Naive thymus-derived CD4-positive, alpha-beta T cell (primary cell): ENCODE results near the gene TRAF4. TPM values are rescaled to one million over a fixed set of nuclear protein-coding genes. Genes with fewer than 3 reads are reported as not detected.

Experiments used
- polyA plus RNA-seq, 2 donors: library from polyadenylated mRNA; unstranded; fragments of 300-500 nt; fragmentation: Illumina TruSeq; gene quantifications; one replicate each; pipeline ENCODE4 v1.2.3, GENCODE V29; 2021
- total RNA-seq, 6 experiments: library from RNA in 5 of 6; stranded (reverse) in 5 of 6; gene quantifications; 1 replicate in 5 of 6; 2 replicates in 1 of 6; pipeline ENCODE4 v1.2.3 and lab custom pipeline; 2021 to 2026

TRAF4 gene
- total and polyA plus RNA-seq, 7 experiments from 2014 or later, result 1.3 to 228 (median 25.6) TPM

Other genes with a start within 250 kb of the TRAF4 start
- gene FOXN1, start 237.7 kb upstream of the TRAF4 start, total RNA-seq, result not detected
- gene FOXN1, start 237.7 kb upstream of the TRAF4 start, polyA plus RNA-seq, result not detected
- gene UNC119, start 191.4 kb upstream of the TRAF4 start, total RNA-seq, result 100 to 1,000 TPM in 1 of 5 experiments, 10 to 100 TPM in 4; 40.6 to 108 (median 90.2) TPM
- 10 to 100 TPM; 37.7 to 48.1 TPM for gene UNC119, start 191.4 kb upstream of the TRAF4 start, polyA plus RNA-seq
- gene PIGS, start 172.5 kb upstream of the TRAF4 start, total RNA-seq, result 10 to 100 TPM; 58.5 to 71.2 (median 62.4) TPM
- gene PIGS, start 172.5 kb upstream of the TRAF4 start, polyA plus RNA-seq, result 10 to 100 TPM; 46.6 to 53.5 TPM
- gene ALDOC, start 167.1 kb upstream of the TRAF4 start, total RNA-seq, result 100 to 1,000 TPM in 1 of 5 experiments, 10 to 100 TPM in 4; 24.5 to 159 (median 40.1) TPM
- 100 to 1,000 TPM in 1 of 2 donors, 10 to 100 TPM in 1; 92.9 to 103 TPM for gene ALDOC, start 167.1 kb upstream of the TRAF4 start, polyA plus RNA-seq
- gene SPAG5, start 145.0 kb upstream of the TRAF4 start, total RNA-seq, result 10 to 100 TPM; 10.4 to 95.3 (median 18.4) TPM
- gene SPAG5, start 145.0 kb upstream of the TRAF4 start, polyA plus RNA-seq, result 1 to 10 TPM; 1.6 to 3.9 TPM
- 10 to 100 TPM; 17.8 to 34.5 (median 28.1) TPM for gene RSKR, start 129.8 kb upstream of the TRAF4 start, total RNA-seq
- gene RSKR, start 129.8 kb upstream of the TRAF4 start, polyA plus RNA-seq, result under 1 TPM in 1 of 2 donors, not detected in 1; 0.20 TPM
- 100 to 1,000 TPM; 143 to 163 (median 153) TPM for gene BLTP2, start 98.9 kb upstream of the TRAF4 start, total RNA-seq
- 10 to 100 TPM; 30.8 to 47.1 TPM for gene BLTP2, start 98.9 kb upstream of the TRAF4 start, polyA plus RNA-seq
- 10 to 100 TPM; 28.6 to 49.5 (median 43.8) TPM for gene SDF2, start 82.1 kb upstream of the TRAF4 start, total RNA-seq
- 10 to 100 TPM; 52.1 to 85.2 TPM for gene SDF2, start 82.1 kb upstream of the TRAF4 start, polyA plus RNA-seq
- 100 to 1,000 TPM in 2 of 5 experiments, 10 to 100 TPM in 3; 91.2 to 132 (median 98.5) TPM for gene SUPT6H, start 81.8 kb upstream of the TRAF4 start, total RNA-seq
- gene SUPT6H, start 81.8 kb upstream of the TRAF4 start, polyA plus RNA-seq, result 10 to 100 TPM in 1 of 2 donors, 1 to 10 TPM in 1; 9.8 to 23.8 TPM
- gene PROCA1, start 32.1 kb upstream of the TRAF4 start, total RNA-seq, result 10 to 100 TPM in 2 of 5 experiments, 1 to 10 TPM in 3; 5.2 to 14.4 (median 7.3) TPM
- 1 to 10 TPM in 1 of 2 donors, under 1 TPM in 1; 0.44 to 1.4 TPM for gene PROCA1, start 32.1 kb upstream of the TRAF4 start, polyA plus RNA-seq
- gene RAB34, start 26.1 kb upstream of the TRAF4 start, total RNA-seq, result 10 to 100 TPM; 11.0 to 50.2 (median 16.4) TPM
- gene RAB34, start 26.1 kb upstream of the TRAF4 start, polyA plus RNA-seq, result 10 to 100 TPM; 12.2 to 19.2 TPM
- gene RPL23A, start 24.0 kb upstream of the TRAF4 start, total RNA-seq, result 1,000 to 10,000 TPM; 1,887 to 3,452 (median 3,095) TPM
- gene RPL23A, start 24.0 kb upstream of the TRAF4 start, polyA plus RNA-seq, result 1,000 to 10,000 TPM; 5,029 to 6,337 TPM
- 1 to 10 TPM in 1 of 5 experiments, under 1 TPM in 2, not detected in 2; 0.69 to 3.0 (median 0.79) TPM for gene TLCD1, start 17.8 kb upstream of the TRAF4 start, total RNA-seq
- gene TLCD1, start 17.8 kb upstream of the TRAF4 start, polyA plus RNA-seq, result not detected
- gene NEK8, start 15.2 kb upstream of the TRAF4 start, total RNA-seq, result 10 to 100 TPM in 3 of 5 experiments, 1 to 10 TPM in 2; 7.5 to 12.8 (median 11.3) TPM
- gene NEK8, start 15.2 kb upstream of the TRAF4 start, polyA plus RNA-seq, result 1 to 10 TPM; 3.3 to 4.5 TPM
- 10 to 100 TPM; 16.5 to 24.4 (median 22.3) TPM for gene FAM222B, start 98.8 kb downstream of the TRAF4 start, total RNA-seq
- 10 to 100 TPM; 11.8 to 23.1 TPM for gene FAM222B, start 98.8 kb downstream of the TRAF4 start, polyA plus RNA-seq
- 10 to 100 TPM; 19.8 to 50.0 (median 24.9) TPM for gene ERAL1, start 111.0 kb downstream of the TRAF4 start, total RNA-seq
- gene ERAL1, start 111.0 kb downstream of the TRAF4 start, polyA plus RNA-seq, result 10 to 100 TPM; 41.3 to 56.6 TPM
- gene FLOT2, start 153.7 kb downstream of the TRAF4 start, total RNA-seq, result 100 to 1,000 TPM; 134 to 252 (median 191) TPM
- gene FLOT2, start 153.7 kb downstream of the TRAF4 start, polyA plus RNA-seq, result 100 to 1,000 TPM; 228 to 309 TPM
- 10 to 100 TPM; 20.0 to 51.3 (median 30.4) TPM for gene DHRS13, start 159.1 kb downstream of the TRAF4 start, total RNA-seq
- gene DHRS13, start 159.1 kb downstream of the TRAF4 start, polyA plus RNA-seq, result 10 to 100 TPM; 15.3 to 29.9 TPM
- gene PHF12, start 207.5 kb downstream of the TRAF4 start, total RNA-seq, result 100 to 1,000 TPM in 4 of 5 experiments, 10 to 100 TPM in 1; 89.3 to 162 (median 134) TPM
- 10 to 100 TPM in 1 of 2 donors, 1 to 10 TPM in 1; 6.2 to 21.8 TPM for gene PHF12, start 207.5 kb downstream of the TRAF4 start, polyA plus RNA-seq